DND-41 (cell line): Measurements from ENCODE around the gene PRIMA1.

Experiments used
- ATAC-seq: fragments of 200-7000 bp; cut with Tn5 transposase; 3 replicates; pipeline ENCODE4 v1.9.1; 2021; ENCODE audit warnings: low read depth; ENCODE audit not compliant: insufficient read depth
- DNase-seq: peaks from one replicate; pipeline ENCODE4 v3.0.0-alpha.2; 2020
- H2AFZ ChIP-seq: 2 replicates; pipeline ENCODE4 v1.6.0; 2012; ENCODE audit warnings: low read depth, low read length
- H3K27ac ChIP-seq: 2 replicates; pipeline ENCODE4 v1.5.1; 2012; ENCODE audit warnings: low read length, inconsistent platforms
- H3K27me3 ChIP-seq: fragments of 200-600 bp; sonication (generic); 2 replicates; pipeline ENCODE4 v1.6.0; 2012; ENCODE audit warnings: low read length, mild to moderate bottlenecking, inconsistent platforms; ENCODE audit not compliant: insufficient read depth, poor library complexity
- H3K36me3 ChIP-seq: 2 replicates; pipeline ENCODE4 v1.5.1; 2012; ENCODE audit warnings: low read length, inconsistent platforms; ENCODE audit not compliant: insufficient read depth
- H3K4me1 ChIP-seq: 2 replicates; pipeline ENCODE4 v1.5.1; 2012; ENCODE audit warnings: mild to moderate bottlenecking, low read length; ENCODE audit not compliant: insufficient read depth
- H3K4me2 ChIP-seq: 2 replicates; pipeline ENCODE4 v1.6.0; 2012; ENCODE audit warnings: mild to moderate bottlenecking, moderate library complexity, low read length, inconsistent platforms; ENCODE audit not compliant: insufficient read depth
- H3K4me3 ChIP-seq, 2 experiments: fragments of 200-600 bp in 1 of 2; shearing (Covaris generic) in 1 of 2; 2 replicates each; pipeline ENCODE4 v1.5.1; 2012 to 2016; ENCODE audit warnings: inconsistent platforms in 2 of 2, low read length in 2 of 2, mild to moderate bottlenecking in 2 of 2, low read depth in 1 of 2, moderate library complexity in 1 of 2
- H3K79me2 ChIP-seq: 2 replicates; pipeline ENCODE4 v1.6.0; 2012; ENCODE audit warnings: low read length, inconsistent platforms; ENCODE audit not compliant: insufficient read depth
- H3K9ac ChIP-seq: 2 replicates; pipeline ENCODE4 v1.6.0; 2012; ENCODE audit warnings: low read depth, mild to moderate bottlenecking, inconsistent platforms, low read length, moderate library complexity
- H3K9me3 ChIP-seq: 2 replicates; pipeline ENCODE4 v1.5.1; 2012; ENCODE audit warnings: low read length, moderate library complexity, mild to moderate bottlenecking, inconsistent platforms; ENCODE audit not compliant: insufficient read depth, severe bottlenecking
- H4K20me1 ChIP-seq: 2 replicates; pipeline ENCODE4 v1.6.0; 2012; ENCODE audit warnings: low read length; ENCODE audit not compliant: insufficient read depth
- CTCF ChIP-seq: IDR thresholded peaks from 2 replicates; pipeline ENCODE4 v1.5.1; 2012; ENCODE audit warnings: borderline replicate concordance, low read length, moderate library complexity, mild to moderate bottlenecking; ENCODE audit not compliant: poor library complexity, severe bottlenecking; ENCODE audit errors: extremely low read depth
- EZH2 ChIP-seq: IDR thresholded peaks from 3 replicates; pipeline ENCODE4 v1.6.1; 2012; ENCODE audit warnings: borderline replicate concordance, low read depth, mild to moderate bottlenecking, moderate library complexity, low read length, inconsistent platforms; ENCODE audit not compliant: severe bottlenecking

The PRIMA1 gene

GRCh38 chr14:93788293-93788542 lies at the start of gene PRIMA1:
PRIMA1 (minus strand) TSS chr14:93788485; CDS start chr14:93787718, 767 bp downstream.
- DNase-seq (no peak), ATAC-seq (no peak)
- no peaks in the 10 kb centered on the region for H3K4me1 ChIP-seq
- H3K4me3 ChIP-seq: no peak within 1 kb of the TSS
- H4K20me1 ChIP-seq: no peaks in the 10 kb centered on the region
- H3K27me3 ChIP-seq: no peaks in the 10 kb centered on the region
- no peak within 1 kb of the TSS for H2AFZ ChIP-seq
- H3K36me3 ChIP-seq: no peaks in the 10 kb centered on the region
- no peak within 1 kb of the TSS for H3K27ac ChIP-seq
- H3K9ac ChIP-seq: no peak within 1 kb of the TSS
- H3K4me2 ChIP-seq: no peak within 1 kb of the TSS
- TF ChIP-seq CTCF (no peak), EZH2 (no peak)
- H3K9me3 ChIP-seq: no peaks in the 10 kb centered on the region
- no peaks in the 10 kb centered on the region for H3K79me2 ChIP-seq

GRCh38 chr14:93834699-93835371 lies 46.5 kb upstream of the PRIMA1 start:
- TF ChIP-seq CTCF (no peak), EZH2 (no peak)
- ATAC-seq (no peak), DNase-seq (no peak)
- Histone ChIP-seq H4K20me1 (no peaks in the 10 kb centered on the region), H3K27me3 (peaks cover 1% of the 10 kb centered on the region), H3K36me3 (no peaks in the 10 kb centered on the region), H3K4me2 (no peak overlapping the region), H3K4me3 (no peak overlapping the region), H3K9ac (no peak overlapping the region), H3K9me3 (no peaks in the 10 kb centered on the region), H2AFZ (no peak overlapping the region), H3K27ac (no peak overlapping the region), H3K4me1 (no peaks in the 10 kb centered on the region), H3K79me2 (no peaks in the 10 kb centered on the region)

GRCh38 chr14:93832665-93833064 lies 44.4 kb upstream of the PRIMA1 start:
- Histone ChIP-seq H3K9me3 (no peaks in the 10 kb centered on the region), H3K4me2 (no peak overlapping the region), H2AFZ (no peak overlapping the region), H3K27ac (no peak overlapping the region), H3K36me3 (no peaks in the 10 kb centered on the region), H3K79me2 (no peaks in the 10 kb centered on the region), H3K27me3 (peaks cover 7% of the 10 kb centered on the region), H3K4me1 (no peaks in the 10 kb centered on the region), H4K20me1 (no peaks in the 10 kb centered on the region), H3K9ac (no peak overlapping the region), H3K4me3 (no peak overlapping the region)
- ATAC-seq (no peak), DNase-seq (no peak)
- TF ChIP-seq EZH2 (no peak), CTCF (no peak)

- no peaks in the 10 kb centered on the region for H4K20me1 ChIP-seq
- DNase-seq (no peak), ATAC-seq (no peak)
- H3K4me1 ChIP-seq: no peaks in the 10 kb centered on the region
- H3K27ac ChIP-seq: no peak overlapping the region
- H3K36me3 ChIP-seq: no peaks in the 10 kb centered on the region
- peaks cover 7% of the 10 kb centered on the region for H3K27me3 ChIP-seq
- no peak overlapping the region for H3K4me3 ChIP-seq
- no peak for TF ChIP-seq CTCF
- TF ChIP-seq EZH2: no peak
- no peaks in the 10 kb centered on the region for H3K9me3 ChIP-seq
- no peak overlapping the region for H3K9ac ChIP-seq
- no peak overlapping the region for H2AFZ ChIP-seq
- H3K4me2 ChIP-seq: no peak overlapping the region
- H3K79me2 ChIP-seq: no peaks in the 10 kb centered on the region
Observed at GRCh38 chr14:93832081-93832480, 43.8 kb upstream of the PRIMA1 start.
